Muscle of back (tissue), 13 donors: ENCODE data around the gene TBX20. TPM values are rescaled to one million over a fixed set of nuclear protein-coding genes. Genes with fewer than 3 reads are reported as not detected.

Experiments
- DNase-seq, 3 donors: peaks; one replicate each; pipeline versions ENCODE4 v3.0.0 to v3.0.0-alpha.2; 2013
- long read RNA-seq, 9 donors: transcript quantifications; one replicate each; lab custom pipeline, GENCODE V29; 2026
- polyA plus RNA-seq, 10 donors: library from polyadenylated mRNA; unstranded; fragments of 120-200 nt; gene quantifications; one replicate each; pipeline ENCODE4 v1.2.1, GENCODE V29; 2013; ENCODE audit not compliant: insufficient read length in 10 of 10

Gene TBX20, protein sequence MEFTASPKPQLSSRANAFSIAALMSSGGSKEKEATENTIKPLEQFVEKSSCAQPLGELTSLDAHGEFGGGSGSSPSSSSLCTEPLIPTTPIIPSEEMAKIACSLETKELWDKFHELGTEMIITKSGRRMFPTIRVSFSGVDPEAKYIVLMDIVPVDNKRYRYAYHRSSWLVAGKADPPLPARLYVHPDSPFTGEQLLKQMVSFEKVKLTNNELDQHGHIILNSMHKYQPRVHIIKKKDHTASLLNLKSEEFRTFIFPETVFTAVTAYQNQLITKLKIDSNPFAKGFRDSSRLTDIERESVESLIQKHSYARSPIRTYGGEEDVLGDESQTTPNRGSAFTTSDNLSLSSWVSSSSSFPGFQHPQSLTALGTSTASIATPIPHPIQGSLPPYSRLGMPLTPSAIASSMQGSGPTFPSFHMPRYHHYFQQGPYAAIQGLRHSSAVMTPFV
- not detected for polyA plus RNA-seq
- long read RNA-seq, donor 1: 0 reads
- long read RNA-seq, donor 2: 0 reads
- long read RNA-seq, donor 3: 0 reads
- long read RNA-seq, donor 4: 0 reads
- long read RNA-seq, donor 5: 0 reads
- long read RNA-seq, donor 6: 0 reads
- long read RNA-seq, donor 7: 0 reads
- long read RNA-seq, donor 8: 0 reads
- long read RNA-seq, donor 9: 0 reads

DNA sequence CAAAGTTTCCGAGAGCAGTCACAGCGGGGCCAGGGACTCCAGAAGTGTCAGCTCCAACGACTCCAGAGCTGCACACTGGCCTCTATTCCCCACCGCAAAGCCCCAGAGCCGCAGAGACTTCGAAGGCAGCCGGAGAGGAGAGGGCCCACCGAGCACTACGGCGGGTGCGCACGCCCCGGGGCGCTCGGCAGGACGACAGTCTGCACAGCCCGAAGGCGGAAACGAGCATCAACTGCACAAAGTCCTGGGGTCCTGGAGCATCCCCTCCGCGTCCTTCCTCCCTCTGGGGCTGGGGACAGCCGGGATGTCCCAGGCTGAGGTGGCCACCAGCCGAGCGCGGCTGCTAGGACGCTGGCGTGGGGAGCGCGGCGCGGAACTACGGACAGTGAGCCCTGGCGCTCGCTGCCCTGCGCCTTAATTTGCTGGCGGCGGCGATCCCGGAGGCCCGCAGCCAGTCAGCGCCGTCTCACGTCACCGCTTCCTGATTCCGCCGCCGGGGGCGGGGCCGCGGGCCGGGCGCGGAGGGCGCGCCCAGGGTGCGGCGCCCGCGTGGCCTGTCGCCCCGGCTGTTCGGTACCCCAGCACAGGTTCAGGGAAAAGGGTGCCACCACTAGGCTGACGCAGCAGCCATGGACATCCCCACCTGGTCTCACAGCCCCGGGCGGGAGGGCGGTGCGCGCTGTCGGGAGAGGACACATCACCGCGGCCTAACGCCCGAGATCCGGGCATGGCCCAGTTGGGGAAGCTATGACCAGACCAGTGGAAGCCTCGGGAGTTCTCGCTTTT, at the start of gene TBX20:
TSS of gene TBX20 (minus strand) at position 391 of the 786 bp plus-strand sequence. CDS start 480 bp downstream, outside the sequence.
- peak; percentile 27 to 68 (median 32) for DNase-seq

DNA sequence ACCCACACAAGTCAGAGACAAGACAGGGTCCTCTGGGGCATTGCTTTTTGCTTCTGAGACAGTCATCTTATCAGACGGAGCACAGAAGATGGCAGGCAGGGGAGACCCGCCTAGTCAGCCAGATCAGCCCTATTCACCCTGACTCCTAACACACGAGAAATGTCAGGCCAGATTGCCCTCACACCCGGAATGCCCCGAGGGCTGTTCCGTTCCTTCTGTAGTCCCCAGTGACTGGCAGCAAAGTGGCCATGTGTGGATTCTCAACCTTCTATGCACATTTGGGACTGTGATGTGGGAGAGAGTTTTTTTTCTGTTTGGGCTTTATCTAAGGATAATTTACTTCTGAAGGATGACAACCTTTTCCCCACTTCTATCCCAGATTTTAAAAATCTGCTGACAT, 35.5 kb upstream of the TBX20 start:
- no peak for DNase-seq

DNA sequence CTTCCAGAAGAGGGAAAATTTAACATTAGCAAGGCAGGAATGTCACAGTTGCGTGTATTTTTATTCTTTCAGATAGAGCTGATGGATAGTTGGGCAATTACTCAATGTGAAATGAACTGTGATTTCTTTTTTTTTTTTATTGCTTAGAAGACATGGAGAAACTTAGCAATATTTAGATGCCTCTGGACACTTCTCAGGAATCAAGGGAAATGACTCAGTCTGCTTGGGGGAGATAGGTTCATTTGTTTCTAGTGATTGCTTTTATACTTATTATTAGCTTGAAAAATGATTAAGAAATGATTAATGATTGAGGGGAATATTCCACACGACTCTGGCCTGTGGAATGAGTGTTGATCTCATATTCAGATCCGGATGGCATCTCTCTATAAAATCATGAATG, 33.1 kb upstream of the TBX20 start:
- no peak for DNase-seq

DNA sequence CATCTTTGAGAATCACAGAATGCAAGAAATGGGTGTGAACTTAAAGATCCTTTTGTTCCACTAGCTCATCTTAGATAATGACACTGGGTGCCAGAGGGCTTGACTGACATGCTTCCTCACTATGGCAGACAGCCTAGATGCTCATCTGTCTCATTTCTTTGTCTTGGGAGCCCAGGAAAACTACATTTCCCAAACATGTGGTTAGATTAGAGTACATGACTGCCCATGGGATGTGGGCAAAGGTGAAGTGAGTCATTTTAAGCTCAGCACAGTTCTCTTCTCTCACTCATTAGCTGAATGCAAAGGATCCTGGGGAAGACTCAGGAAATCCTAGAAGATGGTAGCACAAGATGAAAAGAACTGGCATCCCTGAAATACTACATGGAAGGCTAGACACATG, 32.5 kb upstream of the TBX20 start:
- no peak for DNase-seq

DNA sequence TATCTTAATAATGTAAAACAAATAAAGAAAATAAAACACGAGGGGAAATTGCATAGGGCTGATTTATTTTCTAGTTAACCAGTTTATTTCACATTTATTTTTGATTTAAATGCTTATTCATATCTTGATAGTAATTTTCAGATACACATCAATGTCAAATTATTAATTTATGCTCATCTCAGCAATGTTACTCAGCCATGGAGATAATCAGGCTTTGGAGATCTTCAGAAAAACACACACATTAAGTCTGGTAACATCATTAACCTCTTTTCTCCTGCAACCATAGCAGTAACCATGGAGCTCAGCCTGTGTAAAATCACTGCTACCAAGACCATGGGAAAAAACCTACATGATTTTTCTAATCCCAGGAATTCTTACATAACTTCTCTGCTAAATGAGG, 31.9 kb upstream of the TBX20 start:
- DNase-seq: no peak

DNA sequence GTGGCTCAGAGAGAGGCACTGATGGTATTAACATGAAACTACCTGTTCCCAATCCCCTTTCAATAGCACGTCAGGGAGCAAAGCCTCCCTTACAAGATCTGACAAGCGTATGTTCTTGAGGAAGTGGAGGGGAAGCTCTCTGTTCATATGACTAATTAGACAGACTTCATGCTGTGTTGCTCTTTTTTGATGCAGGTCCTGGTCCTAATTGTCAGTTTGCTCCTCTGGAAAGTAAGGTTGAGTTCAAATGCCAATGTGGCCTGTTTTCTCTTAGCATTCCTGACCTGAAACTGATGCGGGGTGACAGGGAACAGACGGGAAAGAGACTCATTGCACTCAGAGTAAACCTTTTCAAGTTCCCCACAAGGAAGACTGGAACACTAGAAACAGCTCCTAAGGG, 27.0 kb upstream of the TBX20 start:
- no peak for DNase-seq

DNA sequence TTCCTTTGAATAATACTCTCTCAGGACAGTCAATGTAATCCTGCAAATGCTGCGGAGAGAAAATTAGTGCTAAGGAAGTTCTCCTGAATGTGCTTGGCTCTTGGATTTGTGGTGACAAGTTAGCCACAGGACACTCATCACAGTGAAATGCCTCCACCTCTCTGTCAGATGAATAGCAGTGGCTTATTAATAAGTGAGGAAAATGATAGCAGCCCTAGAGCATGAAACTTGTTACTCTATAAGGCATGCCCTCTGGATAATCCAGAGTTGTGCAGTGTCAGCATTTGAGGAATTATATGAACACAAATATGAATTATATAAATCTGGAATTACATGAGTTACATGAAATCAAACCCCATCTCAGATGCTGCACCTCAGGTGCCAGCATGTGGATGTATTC, 23.5 kb upstream of the TBX20 start:
- DNase-seq: no peak

DNA sequence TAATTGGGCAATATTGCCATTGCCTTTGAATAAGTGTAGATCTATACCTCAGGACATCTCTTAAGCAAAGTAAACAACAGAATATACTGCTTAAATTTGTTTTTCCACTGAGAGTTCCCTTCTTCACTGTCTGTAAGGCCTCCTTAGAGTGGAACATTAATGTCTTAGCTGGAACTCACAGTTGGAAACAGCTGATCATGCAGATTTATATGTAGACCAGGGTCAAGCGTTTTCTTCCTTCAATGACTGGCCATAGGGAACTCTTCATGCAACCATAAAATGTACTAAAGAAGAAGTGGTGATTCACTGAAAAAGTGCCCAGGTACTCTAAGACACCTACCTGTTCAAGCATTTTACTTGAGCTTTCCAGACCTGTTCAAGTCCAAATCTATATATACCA, 18.3 kb upstream of the TBX20 start:
- DNase-seq: no peak

DNA sequence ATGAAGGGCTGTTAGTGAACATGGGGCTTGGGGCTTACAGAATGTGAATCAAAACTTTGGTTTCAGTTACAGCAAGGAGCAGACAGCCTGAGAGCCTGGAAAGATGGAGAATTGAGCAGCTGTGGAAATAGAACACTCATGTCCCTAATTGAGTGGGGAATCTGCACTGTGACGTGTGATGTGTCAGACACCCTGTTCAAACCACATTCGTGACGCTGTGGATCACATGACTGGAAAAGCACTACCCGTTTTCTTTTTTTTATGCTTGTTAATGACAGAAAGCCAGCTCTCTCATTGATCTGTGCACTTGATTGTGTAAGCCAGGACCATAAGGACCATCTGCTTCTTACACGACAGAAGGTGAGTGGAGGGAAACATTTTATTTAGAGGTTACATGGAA, 15.1 kb upstream of the TBX20 start:
- DNase-seq: no peak

DNA sequence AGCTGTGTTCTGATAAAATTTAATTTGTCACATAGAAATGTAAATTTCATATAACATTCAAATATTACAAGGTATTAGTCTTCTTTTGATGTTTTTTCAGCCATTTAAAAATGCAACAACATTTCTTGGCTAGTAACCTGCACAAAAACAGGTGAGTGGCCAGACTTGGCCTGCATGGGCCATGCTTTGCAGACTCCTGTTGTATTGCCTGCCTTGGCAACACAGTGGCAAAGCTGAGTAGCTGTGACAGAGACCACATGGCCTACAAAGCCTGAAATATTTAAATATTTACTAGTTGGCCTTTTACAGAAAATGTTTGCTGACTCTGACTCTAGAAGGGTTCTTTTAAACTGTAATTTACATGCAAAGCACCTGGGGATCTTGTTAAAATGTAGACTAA, 13.5 kb upstream of the TBX20 start:
- DNase-seq: no peak

DNA sequence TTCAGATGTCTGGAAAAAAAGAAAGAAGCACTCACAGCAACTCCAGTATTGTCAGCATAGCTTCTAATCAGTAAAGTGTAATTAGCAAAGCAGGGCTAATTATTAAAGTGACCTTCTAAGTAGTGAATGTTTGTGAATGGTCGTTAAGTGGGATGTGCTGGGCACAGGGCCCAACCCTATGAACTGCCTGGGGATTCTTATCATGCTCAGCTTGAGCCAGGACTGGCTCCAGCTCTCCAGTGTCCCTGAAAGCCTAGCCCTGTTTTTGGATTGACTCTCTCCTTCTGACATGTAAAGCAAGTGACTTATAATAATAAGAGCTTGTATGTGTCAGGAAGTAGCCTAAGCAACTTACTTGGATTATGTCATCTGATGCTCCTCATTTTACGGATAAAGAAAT, 9.5 kb upstream of the TBX20 start:
- no peak for DNase-seq

DNA sequence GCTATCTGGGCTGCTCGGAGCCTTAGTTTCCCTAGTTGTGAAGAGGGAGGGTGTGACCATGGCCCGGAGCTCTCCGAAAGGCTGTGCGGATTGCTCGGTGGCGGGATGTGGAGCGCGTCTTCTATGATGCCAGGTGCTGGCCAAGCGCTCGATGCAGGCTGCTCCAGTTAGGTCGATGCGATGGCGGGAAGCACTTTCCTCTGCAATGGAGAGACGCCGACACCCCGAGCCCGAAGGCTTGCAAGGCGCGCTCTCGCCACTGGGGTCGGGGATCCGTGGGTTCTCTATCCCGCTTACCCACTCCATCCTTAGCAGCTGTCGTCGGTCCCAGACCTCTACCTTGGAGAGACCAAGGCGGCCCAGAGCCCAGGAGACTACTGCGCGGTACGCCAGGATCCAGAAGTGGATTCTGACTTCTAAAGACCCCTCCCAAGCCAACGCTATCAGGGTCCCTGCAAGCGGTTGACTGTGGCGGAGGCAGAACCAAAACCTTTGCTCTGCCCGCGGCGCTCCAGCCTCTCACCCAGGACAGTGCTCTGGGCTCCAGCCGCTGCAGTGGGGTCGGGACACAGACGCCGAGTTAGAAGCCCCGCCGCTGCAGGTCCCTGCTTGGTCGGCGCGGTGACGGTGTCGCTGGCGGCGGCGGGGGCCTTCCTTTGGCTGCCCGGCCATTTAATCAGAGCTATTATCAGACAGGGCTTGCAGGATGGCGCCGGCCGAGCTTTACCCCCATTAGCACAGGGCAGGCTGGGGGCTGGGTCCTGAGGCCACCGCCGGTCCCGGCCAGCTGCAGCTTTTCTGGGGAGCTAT, 7.8 kb upstream of the TBX20 start:
- DNase-seq: peak in 1 of 3 donors; percentile 11

DNA sequence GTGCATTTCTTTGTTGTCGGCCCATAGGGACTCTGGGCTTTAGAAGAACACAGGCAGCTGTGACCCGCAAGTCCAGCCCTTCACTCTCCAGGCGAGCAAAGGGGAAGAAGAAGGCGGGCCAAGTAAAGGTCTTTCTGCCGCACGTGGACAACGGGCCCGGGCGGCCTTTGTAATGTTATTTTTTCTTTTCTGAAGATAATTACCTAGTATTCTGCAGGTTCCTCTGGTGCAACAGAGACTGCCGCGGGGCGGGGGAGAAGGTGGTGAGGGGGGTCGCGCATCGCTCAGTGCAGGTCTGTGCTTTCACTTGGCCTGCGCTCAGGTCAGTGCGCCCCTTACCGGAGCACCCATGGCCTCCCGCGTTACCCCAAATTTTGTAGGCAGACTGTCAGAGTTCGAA, 7.1 kb upstream of the TBX20 start:
- no peak for DNase-seq

DNA sequence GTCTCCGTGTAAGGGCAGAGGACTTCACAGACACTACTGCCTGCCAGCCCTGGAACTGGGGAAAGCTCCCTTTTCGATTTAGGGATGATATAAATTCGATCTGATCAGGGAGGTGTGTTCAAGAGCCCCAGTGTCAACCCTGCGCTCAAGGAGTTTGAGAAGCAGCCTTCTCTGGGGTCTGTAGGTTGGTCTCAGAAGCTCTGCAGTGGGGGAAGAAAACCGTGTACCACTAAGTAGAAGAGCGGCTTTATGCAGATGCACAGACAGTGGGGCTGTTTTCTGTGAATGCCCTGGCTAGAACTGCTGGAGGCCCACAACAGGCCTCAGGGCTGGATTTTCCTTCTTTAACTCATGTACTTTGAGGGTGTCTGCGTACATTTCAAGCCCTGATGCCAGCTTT, 6.3 kb upstream of the TBX20 start:
- peak in 1 of 3 donors; percentile 11 for DNase-seq

DNA sequence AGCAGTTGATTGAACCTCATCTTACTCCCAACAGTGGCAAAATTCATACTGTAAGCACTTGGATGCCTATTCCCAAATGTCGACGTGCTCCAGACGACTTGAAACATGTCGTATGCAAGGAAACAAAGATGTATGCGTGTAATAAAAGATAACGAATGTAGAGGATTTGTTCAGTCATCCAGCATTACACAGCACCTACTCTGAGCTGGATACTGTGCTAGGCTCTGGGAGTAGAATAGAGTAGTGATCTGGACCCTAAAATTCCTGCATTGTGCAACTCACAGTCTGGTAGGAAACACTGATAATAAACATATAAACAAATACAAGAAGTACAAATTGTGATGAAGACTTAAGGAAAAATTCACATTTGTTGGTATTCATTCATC, 5.6 kb upstream of the TBX20 start:
- DNase-seq: peak in 1 of 3 donors; percentile 44

DNA sequence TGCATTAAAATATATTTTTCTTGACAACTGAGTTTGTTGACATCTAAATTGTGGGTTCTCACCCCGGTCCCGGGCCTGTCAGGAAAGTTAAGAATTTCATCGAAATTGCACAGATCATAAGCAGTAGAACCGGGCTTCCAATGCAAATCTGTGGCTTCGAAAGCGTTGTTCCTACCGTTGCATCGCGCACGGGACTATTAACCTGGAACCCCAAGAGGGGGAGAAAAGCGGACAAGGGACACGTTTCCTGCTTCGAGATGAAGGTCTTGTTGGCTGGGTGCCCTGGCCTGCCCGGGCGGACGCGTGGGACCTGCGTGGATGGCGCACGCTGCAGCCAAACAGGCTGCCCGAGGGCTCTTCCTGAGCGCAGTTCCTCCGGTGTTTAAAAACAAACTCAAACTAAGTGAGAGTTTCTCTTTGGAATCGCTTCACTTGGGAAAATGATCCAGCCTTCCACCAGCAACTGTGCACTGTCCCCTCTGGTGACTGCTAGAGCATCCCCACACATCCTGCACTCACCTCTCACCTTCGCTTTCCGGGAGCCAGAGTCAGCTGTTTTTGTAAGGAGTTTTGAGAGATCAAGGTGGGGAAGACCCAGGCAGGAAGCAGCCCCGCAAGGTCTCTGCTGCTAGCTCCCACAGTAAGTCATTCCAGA, 5.1 kb upstream of the TBX20 start:
- DNase-seq: peak in 1 of 3 donors; percentile 39

DNA sequence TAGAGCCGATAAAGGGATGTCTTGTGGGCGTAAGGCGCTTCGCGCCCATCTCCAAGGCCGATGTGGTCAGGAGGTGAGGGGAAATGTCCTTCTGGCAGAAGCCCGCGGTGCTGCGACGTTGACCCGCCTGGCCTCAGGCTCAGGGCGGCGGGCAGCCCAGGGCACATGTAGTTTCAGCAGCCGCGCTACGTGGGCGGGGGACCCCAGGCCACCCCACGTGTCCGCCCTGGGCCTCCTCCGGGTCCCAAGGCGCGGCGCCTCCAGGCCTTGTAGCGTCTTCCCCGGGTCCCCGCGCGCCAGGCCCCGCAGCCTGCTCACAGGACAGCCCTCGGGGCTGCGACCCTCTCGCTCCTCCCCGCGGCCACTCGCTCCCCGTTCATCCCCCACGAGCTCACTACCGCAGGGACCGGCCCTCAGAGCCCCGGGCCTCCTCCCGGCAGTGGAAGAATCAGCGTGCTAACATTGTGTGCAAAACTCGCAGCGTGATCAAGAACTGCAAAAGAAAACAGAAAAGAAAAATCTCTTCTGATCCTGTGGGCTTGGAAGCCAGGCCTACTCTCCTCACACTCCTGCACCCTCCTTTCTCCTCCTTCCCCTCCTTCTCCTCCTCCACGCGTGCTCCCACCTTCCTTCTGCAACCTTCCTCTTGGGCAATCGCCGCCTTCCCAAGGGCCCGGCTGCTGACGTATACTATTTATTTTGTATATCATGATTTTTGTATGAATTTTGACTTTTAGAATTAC, 4.4 kb upstream of the TBX20 start:
- peak in 1 of 3 donors; percentile 38 for DNase-seq

DNA sequence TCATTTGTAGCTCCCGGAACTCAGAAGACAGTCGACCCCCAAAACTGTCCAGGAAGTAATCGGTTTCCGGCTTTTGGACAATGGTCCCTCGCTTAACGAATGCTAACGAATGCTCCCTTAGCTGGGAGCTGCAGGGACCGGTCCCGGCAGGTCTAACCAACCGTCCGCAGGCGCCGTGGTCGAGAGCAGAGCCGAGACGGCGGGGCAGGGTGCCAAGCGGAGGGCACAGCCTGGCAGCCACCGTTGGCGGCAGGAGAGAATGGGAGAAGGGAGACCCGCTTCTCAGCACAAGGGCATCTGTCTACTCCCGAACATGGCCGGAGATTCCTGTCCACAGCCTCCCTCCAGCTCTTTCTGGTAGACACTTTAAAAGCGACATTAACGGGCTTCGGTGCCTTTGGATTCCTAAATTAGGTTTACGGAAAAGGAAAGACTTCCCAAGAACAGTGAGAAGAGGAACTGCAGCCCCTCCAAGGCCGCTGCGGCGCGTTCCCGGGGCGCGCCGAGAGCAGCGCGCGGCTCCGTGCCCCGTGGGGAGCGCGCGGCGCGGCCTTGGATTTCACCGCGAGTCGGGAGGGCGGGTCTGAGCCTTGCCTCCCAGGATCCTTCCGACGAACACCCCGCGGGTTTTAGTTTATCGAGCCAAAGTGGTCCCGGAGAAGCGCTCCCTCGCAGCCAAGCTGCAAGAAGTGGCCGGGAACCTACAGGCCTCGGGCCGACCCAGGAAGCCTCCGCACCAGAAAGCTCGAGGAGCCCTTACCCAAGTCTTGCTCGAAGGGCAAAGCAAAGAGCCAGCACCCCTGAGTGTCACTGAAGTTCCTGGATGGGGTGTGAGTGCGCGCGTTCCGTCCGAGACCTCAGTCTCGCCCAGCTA, 3.6 kb upstream of the TBX20 start:
- DNase-seq: peak in 1 of 3 donors; percentile 66
